Stimulated activated CD8-positive, alpha-beta memory T cell treated with anti-CD3 and anti-CD28 coated beads, Interleukin-12 subunit alpha, Interleukin-12 subunit beta, amount 100 ng/mL, for 24 hours (primary cell): Measurements from ENCODE around the gene ZMPSTE24.

Source experiments
- DNase-seq: peaks from one replicate; pipeline ENCODE4 v3.0.0-alpha.2; 2020; ENCODE audit errors: extremely low read depth

The ZMPSTE24 gene

GRCh38 chr1:40264354-40264781, 6.3 kb downstream of the ZMPSTE24 start:
- DNase-seq: no peak

GRCh38 chr1:40265298-40265697, 7.3 kb downstream of the ZMPSTE24 start:
- DNase-seq: no peak

- DNase-seq: no peak
These were observed 7.9 kb downstream of the ZMPSTE24 start for GRCh38 chr1:40265919-40266318.

GRCh38 chr1:40266786-40267535, 8.9 kb downstream of the ZMPSTE24 start:
- DNase-seq: no peak

GRCh38 chr1:40267767-40268187, 9.7 kb downstream of the ZMPSTE24 start:
- DNase-seq: no peak

GRCh38 chr1:40268211-40268610, 10.2 kb downstream of the ZMPSTE24 start:
- no peak for DNase-seq

GRCh38 chr1:40270152-40270834, 12.3 kb downstream of the ZMPSTE24 start:
- no peak for DNase-seq

- DNase-seq: no peak
These were observed 14.7 kb downstream of the ZMPSTE24 start for GRCh38 chr1:40272653-40273213.

- no peak for DNase-seq
These were observed 15.6 kb downstream of the ZMPSTE24 start for GRCh38 chr1:40273547-40274166.

- DNase-seq: no peak
These were observed 16.3 kb downstream of the ZMPSTE24 start for GRCh38 chr1:40274331-40274730.

- DNase-seq: no peak
These were observed 18.1 kb downstream of the ZMPSTE24 start for GRCh38 chr1:40276122-40276521.

GRCh38 chr1:40281853-40282252, 23.8 kb downstream of the ZMPSTE24 start:
- DNase-seq: no peak

- no peak for DNase-seq
These were observed 33.3 kb downstream of the ZMPSTE24 start for GRCh38 chr1:40291293-40291692.

GRCh38 chr1:40299366-40300248, 41.6 kb downstream of the ZMPSTE24 start:
- DNase-seq: no peak

- no peak for DNase-seq
These were observed 42.2 kb downstream of the ZMPSTE24 start for GRCh38 chr1:40300249-40300567.

GRCh38 chr1:40300651-40301050, 42.6 kb downstream of the ZMPSTE24 start:
- no peak for DNase-seq

- no peak for DNase-seq
These were observed 43.0 kb downstream of the ZMPSTE24 start for GRCh38 chr1:40301066-40301465.

GRCh38 chr1:40301541-40302299, 43.7 kb downstream of the ZMPSTE24 start:
- no peak for DNase-seq

- no peak for DNase-seq
These were observed 44.4 kb downstream of the ZMPSTE24 start for GRCh38 chr1:40302475-40302874.

- no peak for DNase-seq
These were observed 45.2 kb downstream of the ZMPSTE24 start for GRCh38 chr1:40303051-40303771.
